GM12864 (cell line): Measurements from ENCODE around the gene LDLRAD4.

Experiments
- DNase-seq: peaks from one replicate; pipeline ENCODE4 v3.0.0-alpha.2; 2011; ENCODE audit warnings: low read depth
- H3K4me3 ChIP-seq: 2 replicates; pipeline ENCODE4 v1.5.1; 2011; ENCODE audit warnings: mild to moderate bottlenecking, low read depth, low read length, control low read depth
- TF ChIP-seq, protein P1 (sequence below): IDR thresholded peaks from 2 replicates; pipeline ENCODE4 v1.5.1; 2011; ENCODE audit warnings: low read depth, mild to moderate bottlenecking, moderate library complexity, low read length, control low read depth, inconsistent platforms; ENCODE audit errors: missing control alignments

Gene LDLRAD4

DNA sequence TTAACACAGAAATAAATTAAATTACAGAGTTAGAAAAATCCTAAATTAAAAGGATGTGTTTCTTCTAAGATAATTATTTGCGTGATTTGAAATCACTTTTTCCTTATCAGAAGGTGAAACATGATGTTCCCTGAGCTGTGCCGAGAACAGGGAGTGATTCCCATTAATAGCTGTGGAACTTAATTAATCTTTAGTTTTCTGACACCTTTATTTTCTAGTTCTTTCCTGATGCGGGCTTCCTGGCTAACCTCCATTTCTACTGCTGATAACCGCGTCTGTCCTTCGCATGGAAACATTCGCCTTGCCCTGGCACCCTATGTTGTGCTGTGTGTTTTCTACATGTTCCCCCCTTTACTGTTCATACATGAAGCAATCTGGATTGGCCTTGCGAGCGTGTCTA is 334.9 kb downstream of the LDLRAD4 start:
- TF ChIP-seq, protein P1, sequence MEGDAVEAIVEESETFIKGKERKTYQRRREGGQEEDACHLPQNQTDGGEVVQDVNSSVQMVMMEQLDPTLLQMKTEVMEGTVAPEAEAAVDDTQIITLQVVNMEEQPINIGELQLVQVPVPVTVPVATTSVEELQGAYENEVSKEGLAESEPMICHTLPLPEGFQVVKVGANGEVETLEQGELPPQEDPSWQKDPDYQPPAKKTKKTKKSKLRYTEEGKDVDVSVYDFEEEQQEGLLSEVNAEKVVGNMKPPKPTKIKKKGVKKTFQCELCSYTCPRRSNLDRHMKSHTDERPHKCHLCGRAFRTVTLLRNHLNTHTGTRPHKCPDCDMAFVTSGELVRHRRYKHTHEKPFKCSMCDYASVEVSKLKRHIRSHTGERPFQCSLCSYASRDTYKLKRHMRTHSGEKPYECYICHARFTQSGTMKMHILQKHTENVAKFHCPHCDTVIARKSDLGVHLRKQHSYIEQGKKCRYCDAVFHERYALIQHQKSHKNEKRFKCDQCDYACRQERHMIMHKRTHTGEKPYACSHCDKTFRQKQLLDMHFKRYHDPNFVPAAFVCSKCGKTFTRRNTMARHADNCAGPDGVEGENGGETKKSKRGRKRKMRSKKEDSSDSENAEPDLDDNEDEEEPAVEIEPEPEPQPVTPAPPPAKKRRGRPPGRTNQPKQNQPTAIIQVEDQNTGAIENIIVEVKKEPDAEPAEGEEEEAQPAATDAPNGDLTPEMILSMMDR = no peak
- no peak overlapping the region for H3K4me3 ChIP-seq
- no peak for DNase-seq

DNA sequence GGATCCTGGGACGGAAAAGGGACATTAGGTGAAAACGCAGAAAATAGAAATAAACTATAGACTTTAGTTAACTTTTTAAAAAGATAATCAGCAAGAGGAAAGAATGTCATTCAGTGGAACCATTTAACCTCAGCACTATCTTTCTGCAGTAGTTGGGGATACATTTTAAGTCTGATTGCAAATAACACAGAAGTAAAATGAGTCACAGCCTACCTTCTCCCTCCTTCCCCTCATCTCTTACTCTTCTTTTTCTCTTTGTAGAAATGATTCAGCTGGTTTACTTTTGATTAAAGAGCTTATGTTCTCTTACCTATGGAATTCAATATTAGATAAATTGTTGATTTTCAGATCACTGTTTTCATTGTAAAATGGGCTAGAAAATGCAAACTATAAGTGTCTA is 336.6 kb downstream of the LDLRAD4 start:
- DNase-seq = no peak
- TF ChIP-seq, protein P1 = no peak

DNA sequence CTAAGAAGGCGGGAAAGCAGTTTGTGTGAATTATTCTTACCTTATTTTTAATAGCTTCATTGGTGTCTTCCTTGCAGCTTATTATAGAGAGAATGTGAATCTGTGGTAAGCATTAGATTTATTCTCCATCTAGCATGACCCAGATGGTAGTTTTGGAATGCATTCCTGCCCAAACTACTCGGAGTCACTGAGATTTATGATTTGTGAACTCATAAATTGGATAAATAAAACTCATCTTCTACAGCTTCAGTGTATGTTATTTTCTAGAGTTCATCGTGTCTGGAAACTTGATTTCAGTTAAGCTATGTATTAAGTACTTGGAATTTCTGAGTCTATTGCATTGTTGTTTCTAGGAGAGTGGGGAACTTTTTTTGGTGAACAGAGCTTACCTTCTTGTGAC is 337.3 kb downstream of the LDLRAD4 start:
- H3K4me3 ChIP-seq = no peak overlapping the region
- TF ChIP-seq, protein P1 = no peak
- no peak for DNase-seq

More for the DNA sequence above, 336.6 kb downstream of the LDLRAD4 start:
- no peak overlapping the region for H3K4me3 ChIP-seq

DNA sequence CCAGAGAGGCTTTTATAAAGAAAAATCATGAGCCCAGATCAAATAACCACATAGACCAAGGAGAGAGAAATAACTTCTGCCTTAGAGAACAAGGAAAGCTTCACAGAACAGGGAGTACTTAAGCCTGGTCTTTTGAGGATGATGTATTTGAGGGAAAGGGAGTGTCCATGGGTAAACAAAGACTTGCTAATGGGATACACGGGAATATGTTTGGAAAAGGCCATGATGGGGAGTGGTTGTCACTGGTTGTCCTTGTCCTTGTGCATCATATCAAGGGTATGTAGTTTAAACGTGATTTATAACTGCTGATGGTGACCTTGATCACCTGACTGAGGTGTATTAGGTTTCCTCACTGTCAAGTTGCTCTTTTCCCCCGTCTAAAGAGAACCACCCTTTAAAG is 337.9 kb downstream of the LDLRAD4 start:
- TF ChIP-seq, protein P1 = no peak
- no peak overlapping the region for H3K4me3 ChIP-seq
- no peak for DNase-seq

DNA sequence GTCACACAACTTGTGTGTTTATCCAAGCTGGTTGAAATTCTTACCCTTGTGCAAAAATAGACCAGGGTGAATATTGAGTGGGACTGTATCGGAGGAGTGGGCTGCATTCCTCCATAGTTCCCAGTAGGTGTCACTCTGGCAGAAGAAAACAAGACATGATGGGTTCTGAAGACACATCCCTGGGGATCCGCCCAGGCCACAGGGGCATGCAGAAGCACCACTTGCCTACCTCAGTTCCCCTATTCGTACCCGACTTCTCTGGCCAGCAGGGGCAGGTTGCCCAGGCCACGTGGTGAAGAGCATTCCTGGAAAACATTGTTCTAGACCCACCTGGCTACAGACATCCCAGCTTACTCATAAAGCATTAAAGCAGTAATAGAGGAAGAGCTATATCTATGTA is 339.6 kb downstream of the LDLRAD4 start:
- no peak overlapping the region for H3K4me3 ChIP-seq
- no peak for DNase-seq

DNA sequence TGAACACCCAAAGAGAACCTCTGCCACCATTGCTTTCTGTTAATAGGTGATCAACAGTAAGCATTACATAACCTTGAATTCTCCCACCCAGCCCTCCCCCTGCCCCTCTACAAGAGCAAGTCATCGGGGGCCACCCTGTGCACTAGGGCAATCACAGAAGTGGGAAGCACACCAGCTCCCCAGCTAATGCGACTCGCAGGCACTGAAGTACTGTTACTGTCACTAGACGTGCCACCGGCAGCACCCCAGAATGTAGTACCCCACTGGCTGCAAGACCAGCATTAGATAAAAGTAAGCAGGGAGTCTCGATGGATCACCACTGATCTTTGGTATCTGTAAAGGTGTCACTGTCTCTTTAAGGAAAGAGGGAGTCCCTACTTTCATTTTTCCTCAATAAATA is 340.2 kb downstream of the LDLRAD4 start:
- H3K4me3 ChIP-seq = no peak overlapping the region
- TF ChIP-seq, protein P1 = no peak
- no peak for DNase-seq

More for the DNA sequence above, 339.6 kb downstream of the LDLRAD4 start:
- TF ChIP-seq, protein P1 = peak; percentile 87

DNA sequence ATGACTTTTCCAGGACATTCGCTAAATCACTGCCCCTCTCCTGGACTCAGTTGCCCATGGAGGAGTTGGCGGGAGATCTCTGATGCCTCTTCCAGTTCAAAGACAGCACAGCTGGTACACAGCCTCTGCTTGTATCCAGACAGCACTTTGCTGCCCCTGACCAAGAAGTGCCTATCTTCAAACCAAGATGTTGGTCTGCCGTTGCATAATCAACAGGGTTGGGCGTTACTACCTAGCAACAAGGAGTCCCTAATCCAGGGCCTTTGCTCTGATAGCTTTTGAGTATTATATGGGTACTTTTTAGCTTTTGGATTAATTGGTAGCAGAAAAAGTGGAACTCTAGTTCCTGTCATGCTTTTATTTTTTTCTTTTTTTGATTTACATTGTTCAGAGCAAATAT is 341.2 kb downstream of the LDLRAD4 start:
- H3K4me3 ChIP-seq = no peak overlapping the region
- TF ChIP-seq, protein P1 = no peak
- no peak for DNase-seq
